GM18505 (cell line): ENCODE data around the gene ZCCHC10.
"Not testable (repeated sequence)": the region's sequence is repeated elsewhere in the genome, so short reads cannot be mapped to it uniquely, and the experiment has no call there.

ENCODE experiments used
- ATAC-seq: cut with Tn5 transposase; IDR thresholded peaks from one replicate; pipeline ENCODE4 v1.9.1; 2021; ENCODE audit not compliant: unreplicated experiment
- POLR2A ChIP-seq: IDR thresholded peaks from 4 replicates; pipeline ENCODE4 v1.6.1; 2011; ENCODE audit warnings: borderline replicate concordance; ENCODE audit not compliant: insufficient read depth, insufficient read length; ENCODE audit errors: extremely low read depth

Gene ZCCHC10

GRCh38 chr5:133051542-133052316 lies 25.4 kb upstream of the ZCCHC10 start, which contains the start of gene HSPA4:
Gene HSPA4, plus strand, starts transcription at chr5:133052013. Its CDS starts 238 bp downstream, at chr5:133052251.
- TF ChIP-seq POLR2A = peak; percentile 97
- peak; percentile 82 for ATAC-seq

GRCh38 chr5:133051061-133051541 lies 24.8 kb upstream of the ZCCHC10 start:
- no peak for ATAC-seq
- TF ChIP-seq POLR2A = no peak

- no peak for ATAC-seq
Observed at GRCh38 chr5:133050521-133050920, 24.2 kb upstream of the ZCCHC10 start.

GRCh38 chr5:133049726-133050048 lies 23.3 kb upstream of the ZCCHC10 start:
- no peak for ATAC-seq
- TF ChIP-seq POLR2A = no peak

More at GRCh38 chr5:133050521-133050920, 24.2 kb upstream of the ZCCHC10 start:
- no peak for TF ChIP-seq POLR2A

- no peak for TF ChIP-seq POLR2A
- ATAC-seq = no peak
Observed at GRCh38 chr5:133048993-133049725, 22.8 kb upstream of the ZCCHC10 start.

- no peak for ATAC-seq
Observed at GRCh38 chr5:133047404-133047803, 21.1 kb upstream of the ZCCHC10 start.

GRCh38 chr5:133046560-133046959 lies 20.2 kb upstream of the ZCCHC10 start:
- ATAC-seq = not testable (repeated sequence)

More at GRCh38 chr5:133047404-133047803, 21.1 kb upstream of the ZCCHC10 start:
- TF ChIP-seq POLR2A = no peak

GRCh38 chr5:133041910-133042309 lies 15.6 kb upstream of the ZCCHC10 start:
- TF ChIP-seq POLR2A = no peak
- no peak for ATAC-seq

GRCh38 chr5:133041157-133041784 lies 14.9 kb upstream of the ZCCHC10 start:
- no peak for ATAC-seq
- TF ChIP-seq POLR2A = no peak

GRCh38 chr5:133036677-133037076 lies 10.3 kb upstream of the ZCCHC10 start:
- ATAC-seq = not testable (repeated sequence)

- no peak for TF ChIP-seq POLR2A
- ATAC-seq = no peak
Observed at GRCh38 chr5:133035224-133035623, 8.9 kb upstream of the ZCCHC10 start.

GRCh38 chr5:133034064-133034463 lies 7.7 kb upstream of the ZCCHC10 start:
- TF ChIP-seq POLR2A = no peak

GRCh38 chr5:133032852-133033742 lies 6.7 kb upstream of the ZCCHC10 start:
- TF ChIP-seq POLR2A = no peak
- ATAC-seq = no peak

More at GRCh38 chr5:133034064-133034463, 7.7 kb upstream of the ZCCHC10 start:
- ATAC-seq = no peak
